ENCODE data around the gene WWOX.

GRCh38 chr16:79150151-79150550 lies 1050.7 kb downstream of the WWOX start:
- TF ChIP-seq CTCF (IDR thresholded peaks at IDR 0.05): no peak
- no peak for TF ChIP-seq POLR2A (IDR thresholded peaks at IDR 0.05)

Data from gastroesophageal sphincter (tissue), 3 donors.